NCI-H460 (cell line): ENCODE measurements around the gene RBM22. TPM values are rescaled to one million over a fixed set of nuclear protein-coding genes. Genes with fewer than 3 reads are reported as not detected.
A peak's percentile ranks its signal among the peaks of the same experiment; 100 is the strongest.

ENCODE experiments used
- DNase-seq: peaks from one replicate; pipeline ENCODE4 v3.0.0-alpha.2; 2016; ENCODE audit warnings: low read depth; ENCODE audit errors: extremely low read depth
- total RNA-seq: library from RNA; depleted of rRNA; stranded (reverse); fragments of >200 nt; shearing (Covaris generic); gene quantifications from 2 replicates; pipeline ENCODE4 v1.2.3, GENCODE V29; 2014

RBM22 gene
- total RNA-seq, 1 experiment from 2014 or later, result 53.6 TPM

GRCh38 chr5:150672884-150673275, 28.0 kb downstream of the RBM22 start:
- no peak for DNase-seq

GRCh38 chr5:150672237-150672883, 28.5 kb downstream of the RBM22 start:
- no peak for DNase-seq

GRCh38 chr5:150671509-150672236, 29.2 kb downstream of the RBM22 start:
- no peak for DNase-seq

DNA sequence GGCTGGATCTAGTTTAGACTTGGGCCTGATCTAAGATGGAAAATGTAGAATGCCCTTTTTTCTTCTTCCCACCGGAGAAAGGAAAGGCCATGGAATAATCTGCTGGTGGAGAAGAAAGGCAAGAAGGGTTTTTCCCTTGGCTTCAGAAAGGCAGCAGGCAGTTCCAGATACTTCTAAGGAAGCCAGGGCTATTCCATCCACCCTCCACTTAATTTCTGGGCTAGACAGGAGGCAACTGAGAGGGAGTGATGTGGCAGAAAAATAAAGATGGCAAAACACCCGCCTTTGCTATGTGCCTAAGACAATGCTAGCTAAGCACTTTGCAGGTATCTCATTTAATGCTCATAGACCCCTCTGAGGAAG, 29.9 kb downstream of the RBM22 start:
- DNase-seq, result no peak

GRCh38 chr5:150670275-150670947, 30.5 kb downstream of the RBM22 start:
- no peak for DNase-seq

DNA sequence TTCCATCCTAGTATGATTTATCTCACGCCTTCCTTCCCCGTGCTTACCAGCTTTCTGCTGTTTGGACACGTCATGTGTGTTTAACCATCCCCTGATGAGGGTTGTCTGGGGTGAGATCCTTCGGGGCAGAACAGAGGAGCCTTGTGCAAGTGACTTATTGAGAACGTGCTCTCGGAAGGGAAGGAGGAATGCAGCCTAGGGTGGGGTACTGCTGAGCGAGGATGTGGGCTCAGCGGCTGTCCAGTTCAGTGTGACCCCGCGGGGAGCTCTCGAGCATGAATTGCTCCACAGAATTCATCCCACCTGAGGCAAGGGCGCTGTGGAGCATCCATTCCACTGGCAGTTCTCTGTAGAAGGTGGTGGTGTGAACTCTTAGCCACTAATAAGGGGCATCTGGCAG, 35.8 kb downstream of the RBM22 start:
- DNase-seq, result no peak

DNA sequence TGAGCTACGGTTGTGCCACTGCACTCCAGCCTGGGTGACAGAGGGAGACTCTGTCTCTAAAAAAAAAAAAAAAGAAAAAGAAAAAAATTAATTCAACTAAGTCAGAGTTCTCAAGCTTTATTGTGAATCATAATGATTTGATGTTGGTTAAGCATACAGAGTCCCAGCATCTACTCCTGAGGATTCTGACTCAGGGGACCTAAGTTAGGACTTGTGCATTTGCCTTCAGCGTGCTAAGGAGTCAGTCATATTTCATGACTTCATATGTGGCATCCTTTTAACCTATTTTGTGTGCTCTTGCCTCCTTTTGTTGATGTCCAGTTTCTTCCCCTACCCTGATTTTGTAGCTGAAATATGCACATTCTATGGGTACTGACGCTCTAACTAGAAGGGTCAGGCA, 36.9 kb downstream of the RBM22 start:
- DNase-seq, result no peak

- DNase-seq, result no peak
Observed at GRCh38 chr5:150662731-150663516, 37.9 kb downstream of the RBM22 start.

DNA sequence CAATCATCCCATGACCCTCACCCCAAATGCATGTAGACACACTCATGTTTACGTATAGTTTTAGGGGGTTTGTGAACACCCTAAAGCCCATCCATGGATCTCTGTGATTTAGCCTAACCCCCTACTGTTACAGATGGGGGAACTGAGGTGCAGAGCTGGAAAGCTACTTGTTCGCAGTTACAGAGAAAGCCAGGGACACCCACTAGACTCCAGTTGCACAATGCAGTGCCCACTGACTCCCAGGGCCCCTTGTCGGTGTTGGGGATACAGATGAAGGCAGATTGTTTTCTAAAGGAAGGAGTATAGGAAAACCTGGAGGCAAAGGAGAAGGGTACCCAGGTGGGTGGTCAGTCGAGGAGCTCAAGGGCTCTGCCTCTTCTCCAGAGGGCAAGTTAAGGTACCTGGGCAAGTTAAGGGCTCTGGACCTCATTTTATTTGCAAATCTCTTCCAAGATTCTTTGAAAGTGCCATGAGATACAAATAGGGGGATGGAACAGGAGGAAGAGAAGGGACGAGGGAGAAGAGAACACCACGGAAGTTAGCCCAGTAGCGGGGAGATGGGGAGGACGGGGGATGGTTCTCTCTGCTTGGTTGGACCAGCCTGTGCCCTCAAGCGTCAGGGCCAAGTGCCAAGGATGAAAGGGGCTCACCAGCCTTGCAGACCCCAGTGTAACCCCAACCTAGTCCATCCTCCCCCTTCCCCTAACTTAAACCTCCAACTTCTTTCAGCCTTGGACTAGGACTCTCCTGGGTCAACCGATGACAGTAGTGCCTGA, 38.9 kb downstream of the RBM22 start:
- DNase-seq, result no peak

- DNase-seq, result no peak
Observed at GRCh38 chr5:150661086-150661485, 39.8 kb downstream of the RBM22 start, which contains the start of gene MYOZ3. Gene MYOZ3, plus strand, starts transcription at chr5:150661251. Its CDS starts 1,691 bp downstream, at chr5:150662942.

DNA sequence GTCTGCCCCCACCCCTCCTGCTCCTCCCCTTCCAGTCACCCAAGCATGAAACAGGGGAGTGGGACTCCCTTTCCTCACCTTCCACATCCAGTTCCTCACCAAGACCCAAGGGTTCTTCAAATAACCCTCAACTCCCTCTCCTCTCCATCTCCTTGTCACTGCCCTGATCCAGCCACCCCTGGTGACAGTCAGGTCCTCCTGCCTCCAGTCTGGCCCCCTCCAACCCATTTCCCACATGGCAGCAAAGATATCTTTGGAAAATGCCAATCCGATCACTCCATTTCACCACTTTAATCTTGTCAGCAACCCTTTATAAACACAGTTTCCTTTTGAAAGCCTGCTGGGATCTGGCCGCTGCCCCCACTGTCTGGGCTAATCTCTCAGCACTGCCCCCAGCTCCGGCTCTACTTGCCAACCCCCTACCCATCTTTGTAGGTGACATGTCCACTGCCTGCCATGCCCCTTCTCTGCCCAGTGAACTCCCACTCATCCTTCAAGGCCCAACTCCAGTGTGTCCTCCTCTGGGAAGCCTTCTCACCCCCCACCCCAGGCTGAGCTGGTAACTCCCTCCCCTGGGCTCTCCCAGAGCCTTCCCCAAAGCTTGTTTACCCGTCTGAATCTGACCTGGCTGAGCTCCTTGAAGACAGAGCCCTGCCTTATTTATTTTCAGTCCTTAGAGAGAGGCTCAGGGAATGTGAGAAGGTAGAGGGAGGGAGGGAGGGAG, 40.6 kb downstream of the RBM22 start:
- DNase-seq, result no peak

- DNase-seq, result no peak
Observed at GRCh38 chr5:150659360-150660107, 41.3 kb downstream of the RBM22 start.

- DNase-seq, result no peak
Observed at GRCh38 chr5:150658699-150659265, 42.1 kb downstream of the RBM22 start.

GRCh38 chr5:150658121-150658520, 42.7 kb downstream of the RBM22 start:
- no peak for DNase-seq

- DNase-seq, result peak; percentile 60
Observed at GRCh38 chr5:150656191-150657132, 44.4 kb downstream of the RBM22 start.

DNA sequence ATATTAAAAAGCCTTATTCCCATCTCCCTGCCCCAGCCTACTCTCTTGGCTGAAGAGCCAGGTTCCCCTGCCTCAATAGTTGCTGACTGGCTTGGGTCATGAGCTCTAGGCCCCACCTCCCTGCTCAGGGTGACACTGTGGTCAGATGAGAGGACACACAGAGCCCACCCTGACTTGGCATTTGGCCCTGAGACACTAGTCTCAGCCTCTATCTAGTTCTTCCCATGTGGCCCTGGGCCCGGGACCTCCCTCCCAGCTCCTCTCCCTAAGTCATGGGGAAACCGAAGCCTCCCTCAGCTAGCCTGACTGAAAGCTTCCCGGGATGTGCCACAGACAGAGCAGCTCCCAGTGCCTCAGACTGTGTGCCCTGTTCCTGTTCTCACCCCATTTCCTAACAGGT, 45.6 kb downstream of the RBM22 start:
- no peak for DNase-seq

- DNase-seq, result no peak
Observed at GRCh38 chr5:150653762-150654556, 46.9 kb downstream of the RBM22 start.
